Middle frontal gyrus (tissue), 1 donor: ENCODE data around the gene SAMD10.
"Not testable (repeated sequence)": the region's sequence is repeated elsewhere in the genome, so short reads cannot be mapped to it uniquely, and the experiment has no call there.

Source experiments
- DNase-seq: peaks from one replicate; pipeline ENCODE4 v3.0.0-alpha.2; 2015; ENCODE audit warnings: low spot score; ENCODE audit errors: extremely low spot score

SAMD10 gene

GRCh38 chr20:63942969-63943807, 36.3 kb downstream of the SAMD10 start:
- no peak for DNase-seq

- no peak for DNase-seq
Measured at GRCh38 chr20:63942250-63942951, 37.0 kb downstream of the SAMD10 start.

GRCh38 chr20:63941282-63942081, 38.0 kb downstream of the SAMD10 start:
- DNase-seq, result no peak

- DNase-seq, result no peak
Measured at GRCh38 chr20:63940472-63941266, 38.8 kb downstream of the SAMD10 start.

- DNase-seq, result no peak
Measured at GRCh38 chr20:63940071-63940471, 39.4 kb downstream of the SAMD10 start.

GRCh38 chr20:63939061-63939935, 40.1 kb downstream of the SAMD10 start:
- no peak for DNase-seq

GRCh38 chr20:63937596-63937995, 41.8 kb downstream of the SAMD10 start:
- no peak for DNase-seq

GRCh38 chr20:63935447-63935846, 44.0 kb downstream of the SAMD10 start:
- DNase-seq, result no peak

- no peak for DNase-seq
Measured at GRCh38 chr20:63934271-63935068, 45.0 kb downstream of the SAMD10 start.

- DNase-seq, result no peak
Measured at GRCh38 chr20:63933646-63934045, 45.8 kb downstream of the SAMD10 start.

- DNase-seq, result no peak
Measured at GRCh38 chr20:63932606-63933160, 46.8 kb downstream of the SAMD10 start.

- DNase-seq, result no peak
Measured at GRCh38 chr20:63931735-63932134, 47.7 kb downstream of the SAMD10 start.

- no peak for DNase-seq
Measured at GRCh38 chr20:63930971-63931553, 48.4 kb downstream of the SAMD10 start.

- not testable (repeated sequence) for DNase-seq
Measured at GRCh38 chr20:63929473-63929883, 50.0 kb downstream of the SAMD10 start.

GRCh38 chr20:63929071-63929470, 50.4 kb downstream of the SAMD10 start:
- DNase-seq, result no peak

- no peak for DNase-seq
Measured at GRCh38 chr20:63926298-63926697, 53.1 kb downstream of the SAMD10 start.

GRCh38 chr20:63924241-63924640, 55.2 kb downstream of the SAMD10 start:
- DNase-seq, result no peak
